Tibial nerve (tissue), 4 donors: Measurements from ENCODE around the gene AK4. TPM values are rescaled to one million over a fixed set of nuclear protein-coding genes. Genes with fewer than 3 reads are reported as not detected.

Source experiments
- DNase-seq, 2 donors: peaks; one replicate each; pipeline ENCODE4 v3.0.0-alpha.2; 2019; ENCODE audit warnings: low spot score in 2 of 2
- H3K27ac ChIP-seq, 4 donors: fragments of 200-600 bp; sonication (generic) in 3 of 4; one replicate each; pipeline ENCODE4 v1.5.1; 2017 to 2019; ENCODE audit warnings: mild to moderate bottlenecking in 1 of 4
- H3K27me3 ChIP-seq, 2 donors: fragments of 200-600 bp; sonication (generic) in 1 of 2; one replicate each; pipeline versions ENCODE4 v1.5.1 to v1.6.0; 2017 to 2019
- H3K36me3 ChIP-seq, 3 donors: fragments of 200-600 bp; sonication (generic); one replicate each; pipeline ENCODE4 v1.5.1; 2018 to 2019
- H3K4me1 ChIP-seq, 4 donors: fragments of 200-600 bp; sonication (generic) in 3 of 4; one replicate each; pipeline ENCODE4 v1.5.1; 2017 to 2019
- H3K4me3 ChIP-seq, 4 donors: fragments of 200-600 bp; sonication (generic) in 3 of 4; one replicate each; pipeline ENCODE4 v1.5.1; 2017 to 2019; ENCODE audit warnings: mild to moderate bottlenecking in 1 of 4, moderate library complexity in 1 of 4
- H3K9me3 ChIP-seq, 4 donors: fragments of 200-600 bp; sonication (generic) in 3 of 4; one replicate each; pipeline ENCODE4 v1.5.1; 2017 to 2019
- CTCF ChIP-seq, 5 experiments: fragments of 200-600 bp in 3 of 5; fragments of 450-650 bp in 2 of 5; sonication (generic) in 3 of 5; IDR thresholded peaks; one replicate each; pipeline ENCODE4 v1.5.1; 2016 to 2019; ENCODE audit warnings: antibody characterized with exemption in 5 of 5, mild to moderate bottlenecking in 3 of 5, moderate library complexity in 2 of 5
- EP300 ChIP-seq, 2 donors: sonication (generic); formaldehyde crosslinking; IDR thresholded peaks; one replicate each; pipeline ENCODE4 v1.6.1; 2017; ENCODE audit warnings: antibody characterized with exemption in 2 of 2, mild to moderate bottlenecking in 1 of 2
- POLR2A ChIP-seq, 2 donors: fragments of 450-650 bp; IDR thresholded peaks; one replicate each; pipeline ENCODE4 v1.6.1; 2017; ENCODE audit warnings: antibody characterized with exemption in 2 of 2, mild to moderate bottlenecking in 2 of 2, moderate library complexity in 2 of 2
- WGBS, 2 donors: methylation state at CpG; one replicate each; pipeline ENCODE4 v1.1.5; 2018; 5-methylcytosine and 5-hydroxymethylcytosine counted together
- total RNA-seq, 4 donors: library from RNA; depleted of rRNA; stranded (reverse); fragments of >200 nt; gene quantifications; one replicate each; pipeline ENCODE4 v1.1.0, GENCODE V29; 2016

Gene AK4
- total RNA-seq, 4 donors from 2014 or later = 16.1 to 24.9 (median 19.5) TPM

GRCh38 chr1:65196926-65197325, 48.9 kb downstream of the AK4 start:
- no peaks in the 10 kb centered on the region for H3K27me3 ChIP-seq
- H3K36me3 ChIP-seq = peaks cover 0 to 9% (median 0%) of the 10 kb centered on the region in 3 donors
- no peak overlapping the region for H3K4me3 ChIP-seq
- no peaks in the 10 kb centered on the region for H3K9me3 ChIP-seq
- H3K27ac ChIP-seq = no peak overlapping the region
- 88 to 89% methylated on average over 5 of the region's 5 CpGs for WGBS, 2 donors
- H3K4me1 ChIP-seq = peaks cover 0 to 11% (median 0%) of the 10 kb centered on the region in 4 donors
- TF ChIP-seq EP300 (IDR thresholded peaks at IDR 0.05) (no peak), POLR2A (IDR thresholded peaks at IDR 0.05) (no peak)
- DNase-seq = no peak

- TF ChIP-seq POLR2A (IDR thresholded peaks at IDR 0.05) = no peak
- TF ChIP-seq EP300 (IDR thresholded peaks at IDR 0.05) = no peak
- TF ChIP-seq CTCF (IDR thresholded peaks at IDR 0.05) = no peak
- H3K27me3 ChIP-seq = no peaks in the 10 kb centered on the region
- 74 to 84% methylated on average over 4 of the region's 4 CpGs for WGBS, 2 donors
- peaks cover 0 to 3% (median 0%) of the 10 kb centered on the region in 3 donors for H3K36me3 ChIP-seq
- no peak overlapping the region for H3K27ac ChIP-seq
- no peaks in the 10 kb centered on the region for H3K9me3 ChIP-seq
- peaks cover 0 to 11% (median 0%) of the 10 kb centered on the region in 4 donors for H3K4me1 ChIP-seq
- H3K4me3 ChIP-seq = no peak overlapping the region
- DNase-seq = no peak
Measured at GRCh38 chr1:65197636-65198035, 49.6 kb downstream of the AK4 start.

- no peak overlapping the region for H3K4me3 ChIP-seq
- no peaks in the 10 kb centered on the region for H3K9me3 ChIP-seq
- H3K36me3 ChIP-seq = no peaks in the 10 kb centered on the region
- no peak for TF ChIP-seq EP300 (IDR thresholded peaks at IDR 0.05)
- TF ChIP-seq POLR2A (IDR thresholded peaks at IDR 0.05) = no peak
- TF ChIP-seq CTCF (IDR thresholded peaks at IDR 0.05) = no peak
- no peak for DNase-seq
- no peak overlapping the region for H3K27ac ChIP-seq
- WGBS, 2 donors = 18 to 42% methylated on average over 1 of the region's 1 CpG
- H3K27me3 ChIP-seq = no peaks in the 10 kb centered on the region
- peaks cover 0 to 11% (median 0%) of the 10 kb centered on the region in 4 donors for H3K4me1 ChIP-seq
Measured at GRCh38 chr1:65198096-65198495, 50.1 kb downstream of the AK4 start.

- H3K4me1 ChIP-seq = peaks cover 0 to 6% (median 0%) of the 10 kb centered on the region in 4 donors
- TF ChIP-seq EP300 (IDR thresholded peaks at IDR 0.05) (no peak), CTCF (IDR thresholded peaks at IDR 0.05) (no peak), POLR2A (IDR thresholded peaks at IDR 0.05) (no peak)
- no peaks in the 10 kb centered on the region for H3K9me3 ChIP-seq
- no peak overlapping the region for H3K4me3 ChIP-seq
- WGBS, 2 donors = 93 to 98% methylated on average over 2 of the region's 2 CpGs
- H3K36me3 ChIP-seq = no peaks in the 10 kb centered on the region
- DNase-seq = no peak
- no peak overlapping the region for H3K27ac ChIP-seq
- H3K27me3 ChIP-seq = no peaks in the 10 kb centered on the region
Measured at GRCh38 chr1:65200411-65200810, 52.4 kb downstream of the AK4 start.

GRCh38 chr1:65206836-65207235, 58.8 kb downstream of the AK4 start:
- Histone ChIP-seq H3K4me1 (peaks cover 0 to 6% (median 3%) of the 10 kb centered on the region in 4 donors), H3K36me3 (no peaks in the 10 kb centered on the region), H3K9me3 (no peaks in the 10 kb centered on the region), H3K4me3 (no peak overlapping the region), H3K27ac (no peak overlapping the region), H3K27me3 (no peaks in the 10 kb centered on the region)
- TF ChIP-seq POLR2A (IDR thresholded peaks at IDR 0.05) = no peak
- TF ChIP-seq EP300 (IDR thresholded peaks at IDR 0.05) = no peak
- no peak for TF ChIP-seq CTCF (IDR thresholded peaks at IDR 0.05)
- no peak for DNase-seq
- 83% methylated on average over 2 of the region's 2 CpGs for WGBS, 2 donors

- H3K9me3 ChIP-seq = no peaks in the 10 kb centered on the region
- 69 to 73% methylated on average over 4 of the region's 4 CpGs for WGBS, 2 donors
Measured at GRCh38 chr1:65207317-65207716, 59.3 kb downstream of the AK4 start.

More at GRCh38 chr1:65207317-65207716, 59.3 kb downstream of the AK4 start:
- no peak overlapping the region for H3K4me3 ChIP-seq
- H3K27me3 ChIP-seq = no peaks in the 10 kb centered on the region
- TF ChIP-seq POLR2A (IDR thresholded peaks at IDR 0.05) (no peak), EP300 (IDR thresholded peaks at IDR 0.05) (no peak), CTCF (IDR thresholded peaks at IDR 0.05) (no peak)
- H3K36me3 ChIP-seq = no peaks in the 10 kb centered on the region
- no peak for DNase-seq
- H3K4me1 ChIP-seq = peaks cover 0 to 6% (median 3%) of the 10 kb centered on the region in 4 donors
- H3K27ac ChIP-seq = no peak overlapping the region
